Kidney glomerular epithelial cell (primary cell): ENCODE measurements around the gene HDAC7.
A peak's percentile ranks its signal among the peaks of the same experiment; 100 is the strongest.

ENCODE experiments used
- DNase-seq: peaks from one replicate; lab custom pipeline; 2025; lab: John Stamatoyannopoulos, UW

The HDAC7 gene

DNA sequence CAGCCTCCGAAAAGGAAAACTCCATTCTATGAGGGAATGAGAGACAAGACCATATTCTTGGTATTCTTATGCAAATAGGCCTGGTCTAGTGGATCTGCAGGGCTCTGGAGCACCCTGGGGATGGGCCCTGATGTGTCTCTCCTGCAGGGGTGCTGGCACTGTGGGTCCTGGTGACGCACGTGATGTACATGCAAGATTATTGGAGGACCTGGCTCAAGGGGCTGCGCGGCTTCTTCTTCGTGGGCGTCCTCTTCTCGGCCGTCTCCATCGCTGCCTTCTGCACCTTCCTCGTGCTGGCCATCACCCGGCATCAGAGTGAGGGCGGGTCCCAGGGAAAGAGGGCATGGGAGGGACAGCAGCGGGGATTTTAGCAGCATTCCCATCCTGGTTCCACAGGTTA lies 40.8 kb downstream of the HDAC7 start:
- no peak for DNase-seq

DNA sequence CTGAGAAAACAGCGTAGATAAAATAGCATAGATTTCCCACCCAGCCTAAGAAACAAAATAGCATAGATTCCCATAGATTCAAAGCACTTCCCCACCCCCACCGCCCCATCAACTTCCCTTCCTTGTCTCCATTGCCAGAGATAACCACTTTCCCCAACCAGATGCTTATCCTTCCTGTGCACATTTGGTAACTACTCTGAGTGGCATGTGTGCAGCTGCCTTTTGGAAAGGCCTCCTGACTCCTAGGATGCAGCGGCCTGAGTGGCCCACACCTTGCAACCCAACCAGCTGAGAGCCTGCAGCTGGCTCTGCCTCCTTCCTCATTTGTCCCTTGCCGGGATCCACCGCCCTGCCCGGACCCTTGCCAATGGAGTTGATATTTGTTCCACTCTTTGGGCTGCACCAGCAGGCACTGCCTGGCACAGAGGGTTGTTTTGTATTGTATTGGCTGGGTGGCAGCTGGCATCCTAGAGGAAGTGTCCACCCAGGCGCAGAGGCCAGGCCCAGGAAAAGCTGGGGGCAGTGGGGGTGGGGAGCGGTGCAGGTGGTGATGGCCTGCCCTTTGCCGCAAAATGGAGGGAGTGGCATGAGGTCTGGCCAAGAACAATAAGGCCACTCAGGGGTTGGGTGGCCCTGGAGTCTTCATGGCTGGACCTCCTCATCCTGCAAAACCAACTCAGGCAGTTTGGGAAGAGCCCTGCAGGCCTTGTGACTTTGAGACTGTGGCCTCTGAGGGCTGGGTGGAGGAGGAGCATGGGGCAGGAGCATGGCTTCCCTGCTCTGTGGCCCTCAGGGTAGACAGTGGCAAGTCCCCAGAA lies 41.8 kb downstream of the HDAC7 start:
- DNase-seq, result no peak

DNA sequence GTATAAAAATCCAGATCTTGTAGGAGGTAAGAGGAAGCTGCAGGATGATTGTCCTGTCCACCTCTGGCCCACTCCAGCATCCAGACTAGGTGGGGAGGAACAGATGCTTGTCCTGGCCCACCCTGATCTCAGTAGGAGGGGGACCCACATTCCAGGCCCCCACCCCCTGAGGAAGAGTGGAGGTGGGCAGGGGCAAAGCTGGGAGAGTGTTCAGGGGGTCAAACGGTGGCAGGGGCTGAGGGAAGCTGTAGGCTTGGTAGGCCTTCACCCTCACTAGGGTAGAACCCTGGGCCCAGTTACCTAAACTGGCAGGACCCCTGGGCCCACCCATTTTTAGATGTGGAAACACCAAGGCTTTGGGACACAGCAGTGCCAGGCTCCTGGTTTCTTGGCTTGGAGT lies 42.6 kb downstream of the HDAC7 start:
- no peak for DNase-seq

DNA sequence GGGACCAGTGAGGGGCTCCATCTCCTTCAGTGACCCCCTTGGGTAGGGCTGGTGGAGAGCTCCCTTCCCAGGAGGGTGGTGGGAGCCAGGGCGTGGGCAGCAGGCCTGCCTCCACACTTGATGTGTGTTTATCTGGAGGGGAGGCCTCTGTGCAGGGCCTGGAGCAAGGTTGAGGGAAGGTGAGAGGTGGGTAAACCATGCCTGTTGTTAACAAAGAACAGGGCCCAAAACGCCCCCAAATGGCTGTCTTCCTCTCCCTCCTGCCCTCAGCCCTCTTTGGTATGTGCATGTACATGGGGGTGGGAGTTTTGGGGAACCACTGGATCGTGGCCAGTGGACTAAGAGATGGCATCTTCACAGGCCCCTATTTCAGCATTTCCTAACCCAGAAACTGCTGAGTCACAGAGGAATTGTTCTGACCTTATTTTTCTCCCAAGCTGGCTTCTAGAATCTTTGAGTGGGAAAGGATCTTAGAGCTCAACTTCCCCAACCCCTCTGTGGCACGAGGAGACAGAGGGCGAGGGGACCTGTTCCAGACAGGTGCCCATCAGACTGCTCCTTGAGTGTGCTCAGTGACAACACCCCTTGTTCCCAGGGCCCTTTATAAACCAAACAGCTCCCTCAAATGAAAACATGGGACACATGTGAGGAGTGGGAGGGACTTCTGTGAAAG lies 43.1 kb downstream of the HDAC7 start:
- DNase-seq, result no peak

DNA sequence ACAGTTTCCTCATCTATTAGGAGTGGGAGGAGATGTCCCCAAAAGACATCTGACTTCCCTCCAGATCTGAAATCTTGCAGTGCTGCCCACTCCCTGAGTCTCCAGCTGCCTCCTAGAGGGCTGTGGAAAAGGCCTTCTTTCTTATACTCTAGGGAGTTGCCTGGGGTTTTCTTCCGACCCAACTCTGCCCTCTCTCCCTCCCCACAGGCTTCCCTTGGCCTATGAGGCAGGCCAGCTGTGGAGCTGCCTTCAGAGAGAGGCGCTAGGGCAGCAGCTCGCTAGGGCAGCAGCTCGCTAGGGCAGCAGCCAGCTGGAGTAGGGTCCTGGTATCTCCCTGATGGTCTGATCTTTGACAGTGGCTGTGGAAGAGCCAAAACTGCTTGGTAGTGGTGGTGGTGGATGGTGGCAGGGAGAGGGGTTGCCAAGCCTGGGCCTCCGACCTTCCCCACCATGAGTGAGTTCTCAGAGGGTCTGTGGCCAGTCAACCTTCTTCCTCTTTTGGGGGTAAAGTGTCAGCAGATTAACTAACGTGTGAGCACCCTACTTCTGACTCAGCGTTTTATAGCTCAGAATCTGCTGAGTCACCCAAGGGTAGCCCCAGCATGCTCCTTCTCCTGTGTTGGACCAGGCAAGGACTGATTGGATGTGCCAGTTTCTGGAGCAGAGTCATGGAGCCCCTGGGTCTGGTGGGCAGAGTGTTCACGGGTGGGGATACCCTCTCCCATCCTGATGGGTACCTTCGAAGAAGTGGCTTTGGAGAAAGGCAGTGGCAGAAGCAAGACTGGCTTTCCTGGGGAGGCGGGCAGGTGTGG lies 44.4 kb downstream of the HDAC7 start:
- DNase-seq, result peak; percentile 35

DNA sequence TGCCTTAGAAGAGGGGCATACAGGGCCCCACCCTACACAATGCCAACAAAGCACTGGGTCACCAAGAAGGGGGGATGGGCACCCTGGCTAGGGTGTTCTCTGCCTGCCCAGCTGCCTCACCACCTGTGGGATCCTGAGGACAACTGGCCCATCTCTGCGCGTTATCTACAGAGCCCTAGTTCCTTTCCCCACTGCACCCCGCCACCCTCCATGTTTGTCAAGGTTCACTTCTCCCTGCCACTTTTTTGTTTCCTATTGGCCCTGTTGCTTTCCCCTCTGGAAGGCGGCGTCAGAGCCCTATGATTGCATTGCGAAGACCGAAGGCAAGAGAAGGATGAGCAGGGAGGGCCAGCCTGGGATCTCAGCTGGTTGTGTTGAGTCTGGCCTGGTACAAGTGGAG lies 45.0 kb downstream of the HDAC7 start:
- no peak for DNase-seq

DNA sequence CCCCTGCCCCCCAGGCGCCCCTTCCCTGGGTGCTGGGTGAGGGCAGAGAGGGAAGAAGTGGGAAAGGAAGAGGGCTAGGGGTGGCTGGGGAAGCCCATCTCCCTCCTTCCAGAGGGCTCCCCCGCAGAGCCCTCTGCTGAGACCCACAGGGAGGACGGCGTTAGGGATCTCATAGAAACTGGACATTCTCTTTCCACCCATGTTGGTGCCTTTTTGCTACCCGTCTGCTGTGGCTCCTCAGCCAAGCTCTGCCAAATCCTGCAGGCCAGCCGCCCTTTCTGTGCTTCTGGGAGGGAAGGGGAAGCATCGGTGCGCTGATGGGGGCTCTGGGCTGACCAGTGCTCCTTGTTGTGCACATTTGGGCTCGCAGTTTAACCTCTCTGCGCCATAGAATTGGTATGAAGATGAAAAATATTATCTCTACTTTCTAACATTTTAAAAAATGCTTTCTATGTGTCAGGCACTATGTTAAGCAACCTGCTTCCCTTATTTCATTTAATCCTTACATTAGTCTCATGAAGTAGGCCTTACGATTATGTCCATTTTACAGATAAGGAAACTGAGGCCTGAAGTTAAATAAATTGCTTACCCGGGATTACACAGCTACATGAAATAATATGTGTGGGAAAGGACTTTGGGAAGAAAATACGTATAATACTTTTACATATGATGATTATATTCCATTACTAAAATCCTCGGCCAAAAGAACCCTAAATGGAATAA lies 45.7 kb downstream of the HDAC7 start:
- no peak for DNase-seq

DNA sequence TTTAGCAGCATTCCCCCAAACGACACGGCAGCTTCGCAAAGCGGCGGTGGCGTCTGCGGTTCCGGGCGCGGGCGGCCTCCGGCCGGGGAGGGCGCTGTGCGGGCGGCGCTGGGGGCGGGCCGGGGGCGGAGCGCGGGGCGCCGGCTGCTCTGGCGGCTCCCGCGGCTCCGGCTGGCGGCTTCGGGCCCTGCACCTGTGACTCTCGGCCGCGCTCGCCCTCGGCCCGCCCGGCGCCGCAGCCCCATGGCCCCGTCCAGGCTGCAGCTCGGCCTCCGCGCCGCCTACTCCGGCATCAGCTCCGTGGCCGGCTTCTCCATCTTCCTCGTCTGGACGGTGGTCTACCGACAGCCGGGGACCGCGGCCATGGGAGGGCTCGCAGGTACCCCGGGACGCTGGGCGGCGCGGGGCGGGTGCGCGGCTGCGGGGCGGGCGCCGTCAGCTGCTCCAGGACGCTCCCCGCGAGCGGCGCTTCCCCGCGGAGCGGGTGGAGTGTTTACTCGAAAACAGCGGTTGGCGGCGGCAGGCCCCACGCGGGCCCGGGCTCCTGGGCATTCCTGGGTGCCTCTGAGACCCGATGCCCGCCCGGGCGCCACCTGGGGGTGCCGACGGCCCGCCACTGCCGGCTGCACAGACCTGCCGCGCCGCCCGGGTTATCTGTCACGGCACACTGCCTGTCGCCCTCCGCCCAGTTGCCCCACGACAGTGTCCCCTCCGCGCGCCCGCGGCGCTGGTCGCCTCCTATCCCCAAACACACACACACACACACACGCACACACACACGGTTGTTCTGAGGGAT lies 46.4 kb downstream of the HDAC7 start, which contains the start of gene SLC48A1:
TSS of gene SLC48A1 (plus strand) at position 177 of the 796 bp plus-strand sequence. CDS start at position 244, 67 bp downstream.
- no peak for DNase-seq

DNA sequence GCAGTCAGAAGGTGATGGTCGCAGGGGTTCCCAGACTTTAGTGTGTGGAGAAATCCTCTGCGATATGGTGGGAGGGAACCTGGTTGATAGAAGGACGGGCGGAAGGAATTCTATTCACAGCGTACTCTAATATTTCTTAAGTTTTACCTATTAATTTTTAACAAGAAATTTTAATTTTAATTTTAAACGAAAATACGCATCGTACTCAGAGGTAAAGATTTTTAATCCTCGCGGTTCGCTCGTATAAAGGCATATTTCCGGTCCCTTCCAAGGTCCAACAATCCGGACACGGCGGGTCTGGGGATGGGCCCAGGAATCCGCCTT lies 47.0 kb downstream of the HDAC7 start:
- DNase-seq, result no peak

DNA sequence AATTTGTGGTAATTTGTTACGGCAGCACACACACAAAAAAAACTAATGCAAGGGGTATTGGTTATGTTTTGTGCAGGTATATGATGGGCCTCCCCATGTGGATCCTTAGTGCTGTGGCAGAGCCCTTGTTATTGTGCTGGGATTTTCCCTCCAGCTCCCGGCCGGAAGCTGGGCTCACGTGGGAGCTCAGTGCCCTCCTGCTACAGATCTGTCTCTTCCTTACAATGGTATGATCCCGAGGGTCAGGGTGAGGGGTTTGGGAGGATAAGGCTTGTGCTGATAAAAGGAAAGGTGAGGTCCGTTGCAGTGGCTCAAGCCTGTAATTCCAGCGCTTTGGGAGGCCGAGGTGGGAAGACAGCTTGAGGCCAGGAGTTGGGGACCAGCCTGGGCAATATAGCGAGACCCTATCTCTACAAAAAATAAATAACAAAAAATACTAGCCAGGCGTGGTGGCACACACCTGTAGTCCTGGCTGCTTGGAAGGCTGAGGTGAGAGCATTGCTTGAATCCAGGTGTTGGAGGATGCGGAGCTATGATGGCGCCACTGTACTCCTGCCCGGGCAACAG lies 47.5 kb downstream of the HDAC7 start:
- DNase-seq, result no peak

DNA sequence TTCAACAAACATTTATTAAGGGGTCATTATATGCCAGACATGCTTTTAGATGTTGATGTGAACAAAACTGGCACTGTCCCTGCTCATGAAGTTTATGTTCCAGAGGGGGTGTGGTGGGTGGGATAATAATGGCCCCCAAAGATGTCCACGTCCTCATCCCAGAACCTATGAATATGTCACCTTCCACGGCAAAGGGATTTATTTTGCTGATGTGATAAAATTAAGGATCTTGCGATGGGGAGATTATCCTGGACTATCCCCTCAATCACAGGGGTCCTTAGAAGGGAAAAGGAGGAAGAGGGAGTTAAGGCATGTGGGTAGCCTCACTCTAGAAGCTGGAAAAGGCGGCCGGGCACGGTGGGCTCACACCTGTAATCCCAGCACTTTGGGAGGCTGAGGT lies 48.4 kb downstream of the HDAC7 start:
- DNase-seq, result no peak

DNA sequence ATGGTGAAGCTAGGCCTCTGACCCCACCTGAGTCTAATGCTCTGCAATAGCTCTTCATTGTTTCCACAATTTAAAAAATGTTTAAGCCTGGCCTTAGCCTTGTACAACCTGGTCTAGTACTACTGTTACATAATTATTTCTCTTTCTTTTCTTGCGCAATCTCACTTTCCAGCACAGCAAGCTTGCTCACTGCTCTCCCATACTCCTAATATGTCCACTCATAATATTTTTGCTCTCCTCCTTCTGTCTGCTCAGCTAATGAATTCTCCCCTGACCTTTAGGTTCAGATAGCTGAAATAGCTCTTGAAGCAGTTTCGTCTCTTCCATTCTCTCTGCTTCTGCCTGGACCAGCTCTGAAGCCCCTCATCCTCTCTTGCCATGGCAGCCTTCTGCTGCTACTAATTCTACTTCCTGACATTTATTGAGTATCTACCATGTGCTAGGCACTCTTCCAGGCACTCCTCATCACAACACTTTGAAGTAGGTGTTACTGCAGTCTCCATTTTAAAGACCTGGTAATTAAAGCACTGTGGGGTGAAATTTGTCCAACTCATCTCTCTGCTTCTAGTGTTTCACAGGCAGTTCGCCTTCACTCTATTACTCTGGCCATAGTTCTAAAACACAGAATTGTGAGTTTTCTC lies 49.5 kb downstream of the HDAC7 start:
- peak; percentile 25 for DNase-seq

DNA sequence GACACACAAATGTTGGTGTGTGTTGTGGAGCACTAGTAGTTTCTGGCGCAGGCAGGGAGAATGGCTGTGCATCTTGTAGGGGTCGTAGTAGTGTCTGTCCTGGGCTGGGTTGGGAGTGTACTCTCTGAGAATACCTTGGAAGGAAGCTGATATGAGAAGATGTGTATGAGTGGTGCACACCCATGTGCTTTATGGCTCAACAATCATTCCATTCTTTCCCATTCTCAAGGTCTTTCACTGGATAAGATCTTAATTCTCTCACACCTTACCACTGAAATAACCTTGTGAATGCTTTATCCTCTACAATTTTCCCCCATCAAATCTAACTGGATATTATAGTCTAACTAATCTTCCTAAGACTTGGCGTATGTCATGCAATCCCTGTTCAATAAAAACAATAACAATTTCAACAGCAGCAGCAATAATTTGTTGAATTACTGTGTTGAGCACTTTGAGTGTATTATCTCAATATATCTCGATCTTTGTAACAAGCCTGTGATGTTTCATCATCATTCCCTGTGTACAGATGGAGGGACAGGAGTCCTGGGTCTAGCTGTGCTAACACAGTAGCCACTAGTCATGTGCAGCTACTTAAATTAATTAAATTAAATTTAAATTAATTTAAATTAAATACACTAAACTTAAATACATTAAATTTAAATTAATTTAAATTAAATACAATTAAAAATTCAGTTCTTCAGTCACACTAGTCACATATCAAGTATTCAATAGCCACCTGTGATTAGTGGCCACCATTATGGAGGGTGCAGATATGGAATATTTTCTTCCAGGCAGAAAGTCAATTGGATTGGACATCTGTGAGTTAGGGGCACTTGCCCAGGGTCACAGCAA lies 50.2 kb downstream of the HDAC7 start:
- DNase-seq, result no peak

DNA sequence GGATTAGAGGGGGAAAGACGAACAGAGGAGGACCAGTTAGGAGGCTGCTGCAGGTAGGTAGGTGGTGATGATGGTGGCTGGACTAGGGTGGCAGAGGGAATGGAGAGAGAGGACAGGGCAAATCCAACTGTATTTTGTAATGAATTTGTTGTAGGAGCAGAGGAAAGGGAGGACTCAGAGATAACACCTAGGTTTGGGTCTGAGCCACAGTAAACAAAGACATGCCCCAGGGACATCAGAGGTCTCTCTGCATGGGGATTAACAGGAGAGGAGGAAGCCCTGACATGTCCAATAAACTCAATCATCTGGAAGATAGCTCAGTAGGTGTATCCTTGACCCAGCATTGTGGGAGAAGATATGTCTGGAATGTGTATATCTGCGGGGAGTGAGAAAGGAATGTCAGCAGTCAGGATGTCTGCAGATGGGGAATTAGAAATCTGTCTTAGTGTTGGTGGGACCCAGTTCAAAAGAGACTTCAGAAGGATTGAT lies 51.3 kb downstream of the HDAC7 start:
- peak; percentile 95 for DNase-seq

DNA sequence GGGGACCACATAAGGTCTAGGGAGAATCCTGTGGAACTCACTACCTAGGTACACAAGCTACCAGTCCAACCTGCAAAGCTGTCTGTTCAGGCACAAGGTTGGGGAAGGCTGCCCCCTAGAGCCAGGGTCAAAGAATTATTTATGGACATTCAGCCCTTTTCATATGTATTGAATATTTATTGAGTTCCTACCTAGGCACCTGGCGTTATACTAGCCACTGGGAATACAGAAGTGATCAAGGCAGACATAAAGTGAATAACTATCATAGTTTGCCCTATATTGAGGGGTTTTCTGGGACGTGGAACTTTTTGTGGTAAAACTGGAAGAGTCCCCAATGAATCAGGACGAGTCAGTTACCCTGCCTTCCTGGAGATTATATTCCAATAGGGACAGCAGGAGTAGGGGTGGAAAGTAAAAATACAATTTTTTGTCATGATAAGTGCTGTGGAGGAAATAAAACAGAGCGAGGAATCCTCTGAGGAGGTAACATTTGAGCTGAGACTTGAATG lies 52.4 kb downstream of the HDAC7 start:
- DNase-seq, result no peak

DNA sequence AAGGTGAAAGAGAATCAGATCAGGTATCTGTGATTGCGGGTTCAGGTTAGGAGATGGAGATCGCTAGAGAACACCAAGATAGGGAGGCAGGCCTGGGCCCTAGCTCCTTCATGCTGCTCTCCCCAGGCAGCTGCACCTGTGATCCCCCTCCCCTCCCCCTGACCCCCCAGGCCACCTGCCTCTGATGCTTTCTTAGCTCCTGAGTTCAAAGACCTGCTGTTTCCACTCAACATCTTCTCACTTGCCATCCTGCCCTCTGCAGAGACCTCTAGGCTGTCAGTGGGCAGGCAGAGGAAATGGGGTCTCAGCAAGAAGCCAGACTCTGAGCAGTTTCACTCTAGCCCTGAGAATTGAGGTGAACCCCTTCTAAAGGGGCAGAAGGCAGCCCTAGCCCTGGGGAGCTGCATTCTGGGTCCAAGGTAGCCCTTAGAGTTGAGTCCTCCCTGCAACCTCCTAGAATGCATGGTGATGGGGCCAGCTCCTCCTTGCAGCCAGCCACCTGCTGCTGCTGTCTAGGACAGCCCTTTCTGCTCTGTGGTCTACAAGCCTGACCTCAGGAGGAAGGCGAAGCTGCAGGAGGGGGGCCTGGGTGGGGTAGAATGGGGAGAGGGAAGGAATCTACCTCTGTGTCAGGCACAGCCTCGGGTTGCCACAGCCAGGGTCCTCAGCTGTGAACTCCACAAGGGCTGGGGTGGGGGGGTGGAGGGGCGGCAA lies 53.0 kb downstream of the HDAC7 start:
- no peak for DNase-seq

DNA sequence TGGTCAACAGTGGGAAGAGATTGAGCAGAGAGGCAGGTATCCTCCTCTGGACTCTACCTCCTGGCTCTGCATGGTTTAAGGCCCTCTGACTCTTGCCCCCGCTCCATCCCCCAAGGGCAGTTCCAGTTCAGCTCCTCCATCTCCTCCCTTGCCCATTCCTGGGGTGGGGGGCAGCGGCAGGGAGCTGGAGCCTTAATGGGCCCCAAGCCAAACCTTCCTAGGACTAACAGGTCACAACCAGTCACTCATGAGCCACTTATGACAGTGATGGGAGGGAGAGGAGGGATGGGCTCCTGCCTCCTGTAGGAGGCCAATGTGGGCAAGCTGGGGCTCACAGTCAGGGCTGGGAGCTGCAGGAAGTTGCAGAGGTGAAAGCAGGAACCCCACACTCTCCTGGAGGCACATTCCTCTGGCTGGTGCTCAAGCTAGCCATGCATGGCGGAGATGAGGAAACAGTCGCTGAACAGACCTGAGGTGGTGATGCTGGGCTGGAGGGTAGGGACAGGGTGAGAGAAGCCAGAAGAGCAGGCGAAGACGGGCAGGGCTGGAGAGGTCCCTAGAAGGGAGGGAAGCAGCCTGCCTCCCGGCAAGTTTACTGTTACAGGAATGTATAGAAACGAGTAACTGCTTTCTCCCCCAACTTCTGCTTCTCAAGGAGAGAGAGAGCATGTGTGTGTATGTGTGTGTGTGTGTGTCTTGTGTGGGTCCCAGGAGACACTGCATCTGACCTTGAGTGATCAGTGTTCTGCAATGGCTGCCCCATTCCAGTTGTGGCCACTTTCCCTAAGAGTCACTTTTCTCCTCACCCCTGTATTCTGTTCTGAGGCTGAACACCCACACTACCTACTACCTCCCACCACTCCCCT lies 56.0 kb downstream of the HDAC7 start:
- DNase-seq, result peak; percentile 99
